HG02938 (cell line): ENCODE results near the gene PFN3.
A peak's percentile ranks its signal among the peaks of the same experiment; 100 is the strongest.

Experiments
- ATAC-seq: cut with Tn5 transposase; IDR thresholded peaks from one replicate; pipeline ENCODE4 v1.9.1; 2021; ENCODE audit warnings: mild to moderate bottlenecking, moderate library complexity; ENCODE audit not compliant: unreplicated experiment

PFN3 gene, protein sequence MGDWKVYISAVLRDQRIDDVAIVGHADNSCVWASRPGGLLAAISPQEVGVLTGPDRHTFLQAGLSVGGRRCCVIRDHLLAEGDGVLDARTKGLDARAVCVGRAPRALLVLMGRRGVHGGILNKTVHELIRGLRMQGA

GRCh38 chr5:177399997-177400868, at the start of gene PFN3:
Gene PFN3, minus strand, starts transcription at chr5:177400661. Its CDS starts 85 bp downstream, at chr5:177400576.
- no peak for ATAC-seq

- no peak for ATAC-seq
These were observed 48.9 kb upstream of the PFN3 start for GRCh38 chr5:177449140-177450061.

GRCh38 chr5:177448244-177448950, 47.9 kb upstream of the PFN3 start:
- ATAC-seq, result no peak

DNA sequence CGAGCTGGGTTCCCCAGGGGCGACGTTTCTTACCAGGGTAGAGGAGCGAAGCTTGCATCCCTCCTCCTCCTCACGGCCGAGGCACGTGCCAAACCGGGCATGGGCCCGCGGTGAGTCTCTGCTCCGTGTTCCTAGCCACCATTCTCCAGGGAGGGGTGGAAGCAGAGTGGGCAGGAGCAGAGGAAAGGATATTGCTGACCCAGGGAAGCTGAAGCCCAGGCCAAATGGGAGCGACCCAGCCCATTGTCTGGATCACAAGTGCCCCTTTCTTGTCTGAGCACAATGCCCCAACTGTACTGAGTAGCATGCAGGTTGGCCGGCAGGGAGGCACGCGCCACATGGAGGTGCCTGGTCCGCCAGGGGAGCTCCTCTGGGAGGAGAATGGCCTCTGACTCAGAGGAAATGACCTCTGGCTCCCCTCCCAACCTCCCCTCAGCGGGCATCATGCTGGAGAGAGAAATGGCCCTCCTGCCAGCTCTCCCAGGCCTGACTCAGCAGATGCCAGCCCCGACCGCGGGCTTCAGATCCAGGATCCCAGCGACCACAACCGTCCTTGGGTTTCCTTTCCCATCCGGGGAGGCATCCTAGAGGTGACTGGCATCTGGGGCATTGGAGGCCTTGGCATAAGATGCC, 47.3 kb upstream of the PFN3 start:
- ATAC-seq, result no peak

- ATAC-seq, result peak; percentile 40
These were observed 46.7 kb upstream of the PFN3 start for GRCh38 chr5:177447066-177447610.

DNA sequence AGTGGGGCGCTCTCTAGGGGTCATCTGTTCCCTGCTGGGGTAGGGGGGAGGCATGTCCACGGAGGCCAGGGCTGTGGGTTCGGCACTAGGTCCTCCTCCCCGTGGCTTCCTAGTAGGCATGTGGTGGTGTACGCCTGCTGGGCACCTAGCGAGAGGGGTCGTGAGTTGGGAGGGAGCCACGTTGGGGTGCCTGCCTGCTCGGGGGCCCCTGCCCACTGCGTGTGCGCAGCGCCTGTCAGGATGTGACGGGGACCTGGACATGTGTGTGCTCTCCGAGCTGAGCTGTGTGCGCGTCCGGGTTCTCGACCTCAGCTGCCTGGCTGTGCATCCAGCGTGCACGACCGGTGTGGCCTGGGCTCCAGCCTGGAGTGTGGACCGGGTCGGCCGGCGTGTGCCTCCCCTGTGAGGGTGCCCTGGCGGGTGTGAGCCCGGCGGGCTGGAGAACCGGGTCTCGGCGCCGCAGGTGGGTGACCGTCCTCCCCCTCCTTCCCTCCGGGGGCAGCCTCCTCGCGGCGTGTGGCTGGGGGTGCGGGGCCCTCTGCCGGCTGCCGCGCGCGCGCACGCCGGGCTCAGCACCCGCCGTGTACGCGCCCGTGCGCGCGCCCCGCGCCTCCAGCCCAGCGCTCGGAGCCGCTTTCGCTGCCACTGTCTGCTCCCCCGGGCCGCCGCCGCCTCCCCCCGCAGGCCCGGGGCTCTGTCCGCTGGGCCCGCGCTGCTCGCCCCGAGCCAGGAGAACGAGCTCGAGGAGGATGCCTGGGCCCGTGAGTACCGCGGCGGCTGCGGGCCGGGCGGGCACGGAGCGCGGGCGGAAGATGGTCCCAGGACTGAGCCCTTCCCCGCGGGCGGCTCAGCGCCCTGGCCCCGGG, 46.0 kb upstream of the PFN3 start, which contains the start of gene PRR7:
PRR7 (plus strand) TSS at position 615 of the 866 bp plus-strand sequence. CDS start 8,254 bp downstream, outside the sequence.
- ATAC-seq, result peak; percentile 42

GRCh38 chr5:177445917-177446199, 45.4 kb upstream of the PFN3 start:
- ATAC-seq, result no peak

DNA sequence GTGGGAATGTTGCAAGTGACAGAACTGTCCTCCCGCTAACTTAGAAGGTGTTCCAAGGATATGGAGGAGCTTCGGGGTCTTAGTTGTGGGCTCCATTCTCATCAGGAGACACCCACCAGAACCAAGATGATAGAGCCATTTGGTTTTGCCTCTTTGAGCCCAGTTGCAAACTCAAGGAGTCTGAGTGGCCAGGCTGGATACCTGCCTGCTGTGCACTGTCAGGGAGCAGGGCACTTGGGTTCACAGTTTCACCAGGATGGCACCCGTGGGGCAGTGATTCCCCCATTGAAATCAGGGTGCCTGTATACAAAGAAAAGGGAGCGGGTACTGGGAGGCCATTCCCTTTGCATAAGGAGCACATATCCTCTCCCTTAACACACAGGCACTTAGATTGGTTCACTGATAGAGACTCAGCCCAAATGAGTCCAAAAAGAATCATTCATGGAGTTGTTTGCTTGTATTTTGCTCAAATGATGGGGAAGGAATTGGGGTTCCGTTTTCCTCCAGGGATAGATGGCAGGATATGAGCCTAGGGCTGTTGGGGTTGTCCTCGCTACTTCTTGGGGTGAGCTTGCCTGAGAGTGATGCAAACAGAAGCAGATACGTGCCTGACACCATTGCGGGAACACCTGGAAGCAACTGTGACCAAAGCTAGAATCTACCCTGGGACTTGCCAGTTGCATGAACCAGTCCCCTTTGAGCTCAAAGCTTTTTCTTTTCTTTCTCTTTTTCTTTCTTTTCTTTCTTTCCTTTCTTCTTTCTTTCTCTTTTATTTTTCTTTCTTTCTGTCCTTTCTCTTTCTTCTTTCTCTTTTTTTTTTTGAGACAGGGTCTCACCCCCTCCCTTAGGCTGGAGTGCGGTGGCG, 44.8 kb upstream of the PFN3 start:
- no peak for ATAC-seq

GRCh38 chr5:177444106-177445051, 43.9 kb upstream of the PFN3 start:
- ATAC-seq, result no peak

GRCh38 chr5:177443144-177443983, 42.9 kb upstream of the PFN3 start:
- ATAC-seq, result no peak

GRCh38 chr5:177442066-177442826, 41.8 kb upstream of the PFN3 start:
- ATAC-seq, result no peak

- no peak for ATAC-seq
These were observed 40.7 kb upstream of the PFN3 start for GRCh38 chr5:177440990-177441780.

DNA sequence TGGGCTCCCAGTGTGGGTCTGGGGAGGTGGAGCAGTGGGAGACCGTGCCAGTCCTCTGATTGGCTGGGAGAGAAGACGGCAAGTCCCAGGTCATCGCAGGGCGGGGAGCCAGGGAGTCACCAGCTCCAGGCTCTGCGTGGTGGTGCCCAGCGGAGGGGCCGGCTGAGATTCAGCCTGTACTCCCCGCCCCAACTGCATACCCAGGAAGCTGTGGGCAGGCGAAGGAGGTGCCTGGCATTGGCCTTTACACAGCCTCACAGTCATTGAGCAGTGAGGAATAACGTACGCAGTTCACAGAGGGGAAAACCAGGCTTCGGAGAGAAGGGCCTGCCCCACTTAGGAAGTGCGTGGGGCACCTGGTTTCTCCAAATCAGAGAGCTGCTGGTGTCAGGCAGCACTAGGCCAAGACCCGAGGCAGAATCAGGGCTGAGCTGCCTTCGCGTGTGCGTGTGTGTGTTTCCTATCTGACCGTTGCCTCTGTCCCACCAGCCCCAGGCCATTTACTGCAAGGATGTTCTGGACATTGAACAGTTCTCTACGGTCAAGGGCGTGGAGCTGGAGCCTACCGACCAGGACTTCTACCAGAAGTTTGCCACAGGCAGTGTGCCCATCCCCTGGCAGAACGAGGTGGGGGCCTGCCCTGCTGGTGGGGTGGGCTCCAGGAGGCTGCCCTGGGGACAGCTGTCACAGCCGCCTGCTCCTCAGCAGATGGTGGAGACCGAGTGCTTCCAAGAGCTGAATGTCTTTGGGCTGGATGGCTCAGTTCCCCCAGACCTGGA, 39.9 kb upstream of the PFN3 start:
- no peak for ATAC-seq

GRCh38 chr5:177439518-177440053, 39.1 kb upstream of the PFN3 start:
- no peak for ATAC-seq
